ENCODE measurements around the gene HSPBAP1.

Gene HSPBAP1

GRCh38 chr3:122728186-122728585 lies 65.4 kb downstream of the HSPBAP1 start:
- no peaks in the 10 kb centered on the region for H3K9me3 ChIP-seq (ENCODE audit: insufficient read depth, low read length)
- H3K27me3 ChIP-seq (ENCODE audit: low read length): no peaks in the 10 kb centered on the region
- no peaks in the 10 kb centered on the region for H3F3A ChIP-seq (ENCODE audit: insufficient read depth)
- TF ChIP-seq EZH2phosphoT487 (conservative IDR thresholded peaks at IDR 0.05; ENCODE audit: low read length) (no peak), CTCF (IDR thresholded peaks at IDR 0.05; ENCODE audit: insufficient read depth, low read length, poor library complexity, severe bottlenecking) (no peak)
- H3K36me3 ChIP-seq (ENCODE audit: low read length): no peaks in the 10 kb centered on the region
- no peaks in the 10 kb centered on the region for H3K79me2 ChIP-seq (ENCODE audit: insufficient read depth, low read length)
- H4K20me1 ChIP-seq (ENCODE audit: low read depth, low read length): no peaks in the 10 kb centered on the region
- no peak overlapping the region for H3K4me2 ChIP-seq (ENCODE audit: low read depth, low read length, poor library complexity, severe bottlenecking)
- no peaks in the 10 kb centered on the region for H3K9me2 ChIP-seq (replicated peaks; ENCODE audit: insufficient read depth, low read length)
- no peak overlapping the region for H3K4me3 ChIP-seq (ENCODE audit: insufficient read depth, low read length, poor library complexity, severe bottlenecking)
- H2AFZ ChIP-seq (ENCODE audit: low read depth, low read length, severe bottlenecking): no peak overlapping the region
- no peak overlapping the region for H3K27ac ChIP-seq (ENCODE audit: low read depth, low read length)
- no peak overlapping the region for H3K9ac ChIP-seq (ENCODE audit: low read length)

GRCh38 chr3:122727766-122728165 lies 65.9 kb downstream of the HSPBAP1 start:
- Histone ChIP-seq H3K79me2 (ENCODE audit: insufficient read depth, low read length) (no peaks in the 10 kb centered on the region), H3K27me3 (ENCODE audit: low read length) (no peaks in the 10 kb centered on the region)
- no peak for TF ChIP-seq CTCF (IDR thresholded peaks at IDR 0.05; ENCODE audit: insufficient read depth, low read length, poor library complexity, severe bottlenecking)
- TF ChIP-seq EZH2phosphoT487 (conservative IDR thresholded peaks at IDR 0.05; ENCODE audit: low read length): no peak

GRCh38 chr3:122727294-122727693 lies 66.3 kb downstream of the HSPBAP1 start:
- H3K27me3 ChIP-seq (ENCODE audit: low read length): no peaks in the 10 kb centered on the region
- no peak overlapping the region for H3K4me2 ChIP-seq (ENCODE audit: low read depth, low read length, poor library complexity, severe bottlenecking)
- H3K27ac ChIP-seq (ENCODE audit: low read depth, low read length): no peak overlapping the region
- no peak overlapping the region for H3K9ac ChIP-seq (ENCODE audit: low read length)
- no peaks in the 10 kb centered on the region for H3K79me2 ChIP-seq (ENCODE audit: insufficient read depth, low read length)
- no peaks in the 10 kb centered on the region for H3K9me3 ChIP-seq (ENCODE audit: insufficient read depth, low read length)
- H3F3A ChIP-seq (ENCODE audit: insufficient read depth): no peaks in the 10 kb centered on the region
- no peak for TF ChIP-seq EZH2phosphoT487 (conservative IDR thresholded peaks at IDR 0.05; ENCODE audit: low read length)
- TF ChIP-seq CTCF (IDR thresholded peaks at IDR 0.05; ENCODE audit: insufficient read depth, low read length, poor library complexity, severe bottlenecking): no peak
- H4K20me1 ChIP-seq (ENCODE audit: low read depth, low read length): no peaks in the 10 kb centered on the region
- H2AFZ ChIP-seq (ENCODE audit: low read depth, low read length, severe bottlenecking): no peak overlapping the region
- H3K4me3 ChIP-seq (ENCODE audit: insufficient read depth, low read length, poor library complexity, severe bottlenecking): no peak overlapping the region
- H3K9me2 ChIP-seq (replicated peaks; ENCODE audit: insufficient read depth, low read length): no peaks in the 10 kb centered on the region
- H3K36me3 ChIP-seq (ENCODE audit: low read length): no peaks in the 10 kb centered on the region

More at GRCh38 chr3:122727766-122728165, 65.9 kb downstream of the HSPBAP1 start:
- no peaks in the 10 kb centered on the region for H3K9me2 ChIP-seq (replicated peaks; ENCODE audit: insufficient read depth, low read length)
- no peak overlapping the region for H3K4me2 ChIP-seq (ENCODE audit: low read depth, low read length, poor library complexity, severe bottlenecking)
- H3K4me3 ChIP-seq (ENCODE audit: insufficient read depth, low read length, poor library complexity, severe bottlenecking): no peak overlapping the region
- no peaks in the 10 kb centered on the region for H3K36me3 ChIP-seq (ENCODE audit: low read length)
- H3K9me3 ChIP-seq (ENCODE audit: insufficient read depth, low read length): no peaks in the 10 kb centered on the region
- H3K27ac ChIP-seq (ENCODE audit: low read depth, low read length): no peak overlapping the region
- H3K9ac ChIP-seq (ENCODE audit: low read length): no peak overlapping the region
- no peaks in the 10 kb centered on the region for H4K20me1 ChIP-seq (ENCODE audit: low read depth, low read length)
- no peaks in the 10 kb centered on the region for H3F3A ChIP-seq (ENCODE audit: insufficient read depth)
- H2AFZ ChIP-seq (ENCODE audit: low read depth, low read length, severe bottlenecking): no peak overlapping the region
